ENCODE measurements around the gene TBC1D1. TPM values are rescaled to one million over a fixed set of nuclear protein-coding genes. Genes with fewer than 3 reads are reported as not detected.

The TBC1D1 gene
- total RNA-seq, 4 donors from 2014 or later = 66.2 to 120 (median 87.9) TPM

DNA sequence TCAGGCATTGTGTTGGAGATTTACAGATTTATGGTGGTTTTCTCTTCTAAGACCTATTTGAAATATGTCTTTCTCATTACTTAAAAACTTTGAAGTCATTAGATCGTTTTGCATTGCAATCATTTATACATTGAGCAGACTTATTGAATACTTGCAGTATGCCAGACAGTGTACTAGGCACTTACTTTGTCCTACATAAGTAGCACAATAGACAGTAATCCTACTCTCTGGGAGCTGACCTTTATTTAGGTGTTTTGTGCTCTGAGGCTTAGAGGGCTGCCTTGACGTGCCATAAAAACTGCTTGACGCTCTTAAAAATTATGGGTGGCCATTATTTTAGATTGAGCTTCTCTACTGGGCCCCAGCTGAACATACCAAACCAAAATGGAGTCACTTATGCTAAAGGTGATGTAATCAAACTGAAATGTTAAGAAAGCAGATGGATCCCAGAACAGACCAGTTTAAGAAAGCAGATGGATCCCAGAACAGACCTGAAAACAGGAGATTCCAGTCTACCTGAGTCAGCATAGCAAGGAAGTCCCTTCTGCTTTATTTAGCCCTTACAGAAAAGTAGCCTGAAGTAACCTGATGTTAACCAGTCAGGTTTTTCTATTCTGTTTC is 111.7 kb downstream of the TBC1D1 start:
- H3K27me3 ChIP-seq = no peaks in the 10 kb centered on the region
- H3K36me3 ChIP-seq = no peaks in the 10 kb centered on the region
- no peak overlapping the region for H3K27ac ChIP-seq
- H3K4me1 ChIP-seq = peaks cover 0 to 11% (median 0%) of the 10 kb centered on the region in 4 donors
- TF ChIP-seq, protein P1, sequence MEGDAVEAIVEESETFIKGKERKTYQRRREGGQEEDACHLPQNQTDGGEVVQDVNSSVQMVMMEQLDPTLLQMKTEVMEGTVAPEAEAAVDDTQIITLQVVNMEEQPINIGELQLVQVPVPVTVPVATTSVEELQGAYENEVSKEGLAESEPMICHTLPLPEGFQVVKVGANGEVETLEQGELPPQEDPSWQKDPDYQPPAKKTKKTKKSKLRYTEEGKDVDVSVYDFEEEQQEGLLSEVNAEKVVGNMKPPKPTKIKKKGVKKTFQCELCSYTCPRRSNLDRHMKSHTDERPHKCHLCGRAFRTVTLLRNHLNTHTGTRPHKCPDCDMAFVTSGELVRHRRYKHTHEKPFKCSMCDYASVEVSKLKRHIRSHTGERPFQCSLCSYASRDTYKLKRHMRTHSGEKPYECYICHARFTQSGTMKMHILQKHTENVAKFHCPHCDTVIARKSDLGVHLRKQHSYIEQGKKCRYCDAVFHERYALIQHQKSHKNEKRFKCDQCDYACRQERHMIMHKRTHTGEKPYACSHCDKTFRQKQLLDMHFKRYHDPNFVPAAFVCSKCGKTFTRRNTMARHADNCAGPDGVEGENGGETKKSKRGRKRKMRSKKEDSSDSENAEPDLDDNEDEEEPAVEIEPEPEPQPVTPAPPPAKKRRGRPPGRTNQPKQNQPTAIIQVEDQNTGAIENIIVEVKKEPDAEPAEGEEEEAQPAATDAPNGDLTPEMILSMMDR (IDR thresholded peaks at IDR 0.05) = no peak
- no peak for TF ChIP-seq POLR2A (IDR thresholded peaks at IDR 0.05)
- DNase-seq = no peak
- no peaks in the 10 kb centered on the region for H3K9me3 ChIP-seq
- no peak overlapping the region for H3K4me3 ChIP-seq

DNA sequence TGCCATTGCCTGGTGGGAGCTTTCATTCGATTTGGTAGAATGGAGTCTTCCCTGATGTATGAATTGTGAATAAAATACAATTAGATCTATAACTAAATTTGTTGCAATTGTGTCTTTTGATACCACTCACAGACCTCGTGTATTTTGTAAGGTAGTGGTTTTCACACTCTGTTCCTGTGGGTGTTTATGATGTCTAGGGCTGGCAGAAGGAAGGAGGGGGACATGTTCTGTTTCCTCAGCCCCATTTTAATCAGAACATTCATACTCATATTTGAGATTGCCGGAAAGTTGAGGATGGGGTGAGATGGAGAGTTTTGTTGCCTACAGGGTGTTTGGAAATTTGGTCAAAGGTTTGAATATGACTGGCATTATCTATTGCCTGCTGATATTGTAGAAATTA is 112.2 kb downstream of the TBC1D1 start:
- Histone ChIP-seq H3K27ac (no peak overlapping the region), H3K36me3 (no peaks in the 10 kb centered on the region), H3K4me1 (peaks cover 0 to 13% (median 0%) of the 10 kb centered on the region in 4 donors), H3K9me3 (no peaks in the 10 kb centered on the region), H3K4me3 (no peak overlapping the region), H3K27me3 (no peaks in the 10 kb centered on the region)
- DNase-seq = no peak
- no peak for TF ChIP-seq POLR2A (IDR thresholded peaks at IDR 0.05)
- TF ChIP-seq, protein P1 (IDR thresholded peaks at IDR 0.05) = no peak

DNA sequence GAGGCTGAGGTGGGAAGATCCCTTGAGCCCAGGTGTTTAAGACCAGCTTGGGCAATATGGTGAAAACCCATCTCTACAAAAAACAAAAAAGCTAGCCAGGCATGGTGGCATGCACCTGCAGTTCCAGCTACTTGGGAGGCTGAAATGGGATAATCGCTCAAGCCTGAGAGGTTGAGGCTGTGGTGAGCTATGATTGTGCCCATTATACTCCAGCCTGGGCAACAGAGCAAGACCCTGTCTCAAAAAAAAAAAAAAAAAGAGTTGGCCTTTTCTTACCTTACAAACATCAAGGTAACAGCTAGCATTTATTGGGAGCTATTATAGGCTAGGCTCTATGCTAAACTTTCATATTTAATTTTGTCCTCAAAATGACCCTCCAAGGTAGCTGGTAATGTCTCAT is 112.7 kb downstream of the TBC1D1 start:
- DNase-seq = no peak
- no peak overlapping the region for H3K27ac ChIP-seq
- TF ChIP-seq POLR2A (IDR thresholded peaks at IDR 0.05) = no peak
- TF ChIP-seq, protein P1 (IDR thresholded peaks at IDR 0.05) = no peak

DNA sequence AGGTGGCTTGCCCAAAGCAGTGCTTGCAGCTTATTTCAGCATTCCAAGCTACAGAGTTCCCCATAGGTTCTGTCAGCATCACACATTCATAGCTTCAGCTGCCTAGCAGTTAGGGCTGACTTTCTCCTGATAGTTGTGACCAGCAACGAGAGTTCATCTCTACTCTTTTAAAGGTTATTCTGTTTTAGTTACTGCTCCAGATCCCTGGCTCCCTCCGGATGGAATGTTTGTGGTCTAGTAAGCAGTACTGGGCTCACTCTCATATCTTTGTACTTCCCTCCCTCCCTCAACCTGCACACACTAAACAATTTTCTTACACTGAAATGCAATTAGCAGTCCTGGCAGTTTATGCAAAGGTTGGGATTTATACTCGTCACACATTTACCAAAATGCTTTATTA is 113.2 kb downstream of the TBC1D1 start:
- no peak for TF ChIP-seq POLR2A (IDR thresholded peaks at IDR 0.05)
- no peaks in the 10 kb centered on the region for H3K9me3 ChIP-seq
- H3K27ac ChIP-seq = no peak overlapping the region
- no peaks in the 10 kb centered on the region for H3K36me3 ChIP-seq
- peaks cover 0 to 18% (median 0%) of the 10 kb centered on the region in 4 donors for H3K4me1 ChIP-seq
- H3K4me3 ChIP-seq = no peak overlapping the region
- no peak for DNase-seq
- H3K27me3 ChIP-seq = no peaks in the 10 kb centered on the region

More for the DNA sequence above, 112.7 kb downstream of the TBC1D1 start:
- no peaks in the 10 kb centered on the region for H3K36me3 ChIP-seq
- no peaks in the 10 kb centered on the region for H3K9me3 ChIP-seq
- no peaks in the 10 kb centered on the region for H3K27me3 ChIP-seq
- H3K4me3 ChIP-seq = no peak overlapping the region
- H3K4me1 ChIP-seq = peaks cover 0 to 18% (median 0%) of the 10 kb centered on the region in 4 donors

DNA sequence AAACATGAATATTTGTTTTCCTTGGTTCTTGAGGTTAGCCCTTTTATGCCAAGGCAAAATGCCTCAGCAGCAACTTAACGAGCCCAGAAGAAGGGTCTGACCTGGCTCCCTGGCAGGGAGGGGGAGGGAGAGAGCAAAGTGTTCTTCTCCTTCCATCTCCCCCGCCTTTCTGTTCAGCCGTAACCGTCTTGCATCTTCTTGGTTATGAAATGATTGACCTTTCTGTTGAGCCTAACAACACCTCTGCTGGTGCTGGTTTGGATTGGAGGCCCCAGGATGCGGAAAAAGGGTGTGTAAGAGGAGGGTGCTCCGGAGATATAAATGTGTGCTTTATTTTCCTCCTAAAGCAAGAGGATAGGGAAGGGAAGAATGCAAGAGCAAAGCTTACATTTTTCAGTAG is 114.0 kb downstream of the TBC1D1 start:
- Histone ChIP-seq H3K4me3 (no peak overlapping the region), H3K36me3 (no peaks in the 10 kb centered on the region), H3K9me3 (no peaks in the 10 kb centered on the region), H3K4me1 (peaks cover 0 to 21% (median 0%) of the 10 kb centered on the region in 4 donors), H3K27ac (peak overlapping the region in 1 of 4 donors; percentile 13), H3K27me3 (no peaks in the 10 kb centered on the region)
- no peak for TF ChIP-seq POLR2A (IDR thresholded peaks at IDR 0.05)
- TF ChIP-seq, protein P1 (IDR thresholded peaks at IDR 0.05) = no peak
- DNase-seq = no peak

DNA sequence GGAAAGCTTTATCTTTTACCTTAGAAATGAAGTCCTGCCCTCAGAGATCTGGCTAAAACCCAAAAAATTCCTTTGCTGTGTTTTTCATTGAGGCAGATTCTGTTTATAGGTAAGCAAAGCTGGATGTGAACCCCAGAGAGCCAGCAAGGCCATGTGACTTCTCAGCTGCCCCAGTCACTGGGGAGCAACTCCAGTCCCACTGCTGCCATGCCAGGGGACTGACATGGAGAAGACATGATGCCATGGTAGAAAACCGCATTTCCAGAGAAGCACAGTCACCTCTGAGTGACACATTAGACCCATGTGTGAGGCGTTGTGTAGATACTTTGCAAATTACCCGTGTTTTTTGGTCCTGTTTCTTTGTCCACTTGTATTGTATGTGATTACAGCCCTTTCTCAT is 114.8 kb downstream of the TBC1D1 start:
- no peak for DNase-seq
- H3K4me3 ChIP-seq = no peak overlapping the region
- H3K9me3 ChIP-seq = no peaks in the 10 kb centered on the region
- H3K27ac ChIP-seq = peak overlapping the region in 1 of 4 donors; percentile 13
- no peaks in the 10 kb centered on the region for H3K36me3 ChIP-seq
- no peaks in the 10 kb centered on the region for H3K27me3 ChIP-seq
- TF ChIP-seq POLR2A (IDR thresholded peaks at IDR 0.05) = no peak
- TF ChIP-seq, protein P1 (IDR thresholded peaks at IDR 0.05) = no peak
- peaks cover 0 to 29% (median 0%) of the 10 kb centered on the region in 4 donors for H3K4me1 ChIP-seq
